Mucosa of rectum (tissue), 2 donors: Measurements from ENCODE around the gene PHLDA2.
"Not testable (repeated sequence)": the region's sequence is repeated elsewhere in the genome, so short reads cannot be mapped to it uniquely, and the experiment has no call there.

Experiments used
- H3K27ac ChIP-seq, 2 donors: one replicate each; pipeline ENCODE4 v1.7.0; 2013; ENCODE audit warnings: inconsistent platforms in 2 of 2, low read depth in 2 of 2, low read length in 2 of 2
- H3K27me3 ChIP-seq, 2 donors: one replicate each; pipeline ENCODE4 v1.7.0; 2013; ENCODE audit warnings: low read length in 2 of 2; ENCODE audit not compliant: control insufficient read depth in 2 of 2, insufficient read depth in 2 of 2
- H3K36me3 ChIP-seq, 2 donors: one replicate each; pipeline ENCODE4 v1.7.0; 2013; ENCODE audit warnings: low read length in 2 of 2; ENCODE audit not compliant: control insufficient read depth in 2 of 2, insufficient read depth in 2 of 2
- H3K4me1 ChIP-seq, 2 donors: one replicate each; pipeline ENCODE4 v1.7.0; 2013; ENCODE audit warnings: low read length in 2 of 2, mild to moderate bottlenecking in 1 of 2; ENCODE audit not compliant: control insufficient read depth in 2 of 2, insufficient read depth in 2 of 2
- H3K4me3 ChIP-seq, 2 donors: one replicate each; pipeline ENCODE4 v1.7.0; 2013; ENCODE audit warnings: low read length in 2 of 2
- H3K9ac ChIP-seq, 2 donors: one replicate each; pipeline ENCODE4 v1.7.0; 2013; ENCODE audit warnings: low read length in 2 of 2, low read depth in 1 of 2, mild to moderate bottlenecking in 1 of 2
- H3K9me3 ChIP-seq, 2 donors: one replicate each; pipeline ENCODE4 v1.7.0; 2013; ENCODE audit warnings: low read length in 2 of 2; ENCODE audit not compliant: control insufficient read depth in 2 of 2
- donor health status: healthy.
- donor health status: Normal muscosa, but diverticular disease.

PHLDA2 gene

DNA sequence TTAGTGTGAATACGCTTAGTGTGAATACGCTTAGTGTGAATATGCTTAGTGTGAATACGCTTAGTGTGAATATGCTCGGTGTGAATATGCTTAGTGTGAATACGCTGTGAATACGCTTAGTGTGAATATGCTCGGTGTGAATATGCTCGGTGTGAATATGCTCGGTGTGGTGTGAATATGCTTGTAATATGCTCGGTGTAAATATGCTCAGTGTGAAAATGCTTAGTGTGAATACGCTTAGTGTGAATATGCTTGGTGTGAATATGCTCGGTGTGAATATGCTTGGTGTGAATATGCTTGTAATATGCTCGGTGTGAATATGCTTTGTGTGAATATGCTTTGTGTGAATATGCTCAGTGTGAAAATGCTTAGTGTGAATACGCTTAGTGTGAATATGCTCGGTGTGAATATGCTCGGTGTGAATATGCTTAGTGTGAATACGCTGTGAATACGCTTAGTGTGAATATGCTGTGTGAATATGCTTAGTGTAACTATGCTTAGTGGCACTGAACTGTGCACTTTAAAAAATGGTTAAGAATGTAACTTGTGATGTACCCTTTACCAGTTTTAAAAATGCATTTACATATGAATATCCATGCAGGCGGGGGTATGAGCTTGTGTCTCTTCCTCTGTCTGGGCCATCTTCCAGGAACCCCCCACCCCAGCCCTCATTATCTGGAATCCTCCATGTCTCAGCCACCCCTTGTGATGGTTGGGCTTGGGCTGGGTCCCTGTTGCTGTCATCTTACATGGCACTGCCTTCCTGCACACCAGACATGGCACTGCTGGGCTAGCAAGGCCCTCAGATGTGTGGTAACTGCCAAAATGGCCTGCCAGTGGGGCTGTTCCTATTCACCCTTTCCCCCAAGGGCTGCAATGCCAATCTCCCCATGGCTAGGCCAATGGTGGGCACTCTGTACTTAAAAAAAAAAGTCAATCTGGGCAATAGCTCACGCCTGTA, 9.5 kb upstream of the PHLDA2 start:
- not testable (repeated sequence) for H3K27ac ChIP-seq, H3K27me3 ChIP-seq, H3K36me3 ChIP-seq, H3K9ac ChIP-seq, H3K4me3 ChIP-seq, H3K9me3 ChIP-seq
- H3K4me1 ChIP-seq: peaks cover 26 to 27% of the 10 kb centered on the region in 2 donors

- H3K27ac ChIP-seq, H3K9me3 ChIP-seq, H3K27me3 ChIP-seq, H3K4me3 ChIP-seq, H3K9ac ChIP-seq, H3K36me3 ChIP-seq: not testable (repeated sequence)
- peaks cover 18 to 31% of the 10 kb centered on the region in 2 donors for H3K4me1 ChIP-seq
Observed at GRCh38 chr11:2937641-2938457, 8.6 kb upstream of the PHLDA2 start.

DNA sequence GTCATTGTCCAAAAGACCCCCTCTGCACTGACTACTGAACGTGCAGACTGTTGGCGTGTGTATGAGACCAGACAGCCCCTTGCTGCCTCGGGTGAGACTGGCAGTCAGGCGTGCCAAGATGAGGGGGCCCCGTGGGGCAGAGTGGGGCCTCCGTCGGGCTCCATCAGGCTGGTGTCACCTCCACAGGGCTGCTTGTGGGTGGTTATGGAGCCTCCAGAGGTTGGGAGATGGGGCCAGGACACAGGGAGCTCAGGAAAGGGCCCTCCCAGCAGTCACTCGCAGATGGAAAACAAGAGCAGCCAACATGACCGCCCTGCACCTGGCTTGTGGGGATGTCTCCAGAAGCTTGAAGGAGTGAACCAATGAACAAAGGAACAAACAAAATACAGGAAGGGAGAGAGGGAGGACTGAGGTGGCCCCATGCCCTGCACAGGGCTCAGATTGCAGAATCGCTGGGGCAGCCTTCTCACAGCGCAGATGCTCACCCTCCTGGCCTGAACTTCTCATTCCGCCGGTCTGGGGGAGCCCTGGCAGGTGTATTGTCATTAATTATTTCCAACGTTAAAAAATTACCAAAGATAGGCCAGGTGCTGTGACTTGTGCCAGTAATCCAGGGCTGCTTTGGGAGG, 5.5 kb upstream of the PHLDA2 start:
- peaks cover 9 to 20% of the 10 kb centered on the region in 2 donors for H3K4me1 ChIP-seq

GRCh38 chr11:2934021-2934550, 4.9 kb upstream of the PHLDA2 start:
- Histone ChIP-seq H3K27me3 (no peaks in the 10 kb centered on the region), H3K9ac (no peak overlapping the region), H3K4me1 (peaks cover 9 to 21% of the 10 kb centered on the region in 2 donors), H3K27ac (no peak overlapping the region), H3K9me3 (peaks cover 6% of the 10 kb centered on the region in 2 donors), H3K36me3 (no peaks in the 10 kb centered on the region), H3K4me3 (no peak overlapping the region)

More for the DNA sequence above, 5.5 kb upstream of the PHLDA2 start:
- Histone ChIP-seq H3K36me3 (no peaks in the 10 kb centered on the region), H3K9me3 (peaks cover 6% of the 10 kb centered on the region in 2 donors), H3K27ac (no peak overlapping the region), H3K9ac (no peak overlapping the region), H3K4me3 (no peak overlapping the region), H3K27me3 (no peaks in the 10 kb centered on the region)

GRCh38 chr11:2933375-2934020, 4.3 kb upstream of the PHLDA2 start:
- H3K9ac ChIP-seq: peak overlapping the region in 1 of 2 donors; percentile 44
- H3K4me1 ChIP-seq: peaks cover 13 to 21% of the 10 kb centered on the region in 2 donors
- H3K9me3 ChIP-seq: peaks cover 4 to 6% of the 10 kb centered on the region in 2 donors
- no peak overlapping the region for H3K27ac ChIP-seq
- H3K27me3 ChIP-seq: no peaks in the 10 kb centered on the region
- H3K4me3 ChIP-seq: no peak overlapping the region
- H3K36me3 ChIP-seq: no peaks in the 10 kb centered on the region

- peaks cover 4 to 5% of the 10 kb centered on the region in 2 donors for H3K9me3 ChIP-seq
- peaks cover 0 to 2% of the 10 kb centered on the region in 2 donors for H3K27me3 ChIP-seq
- H3K36me3 ChIP-seq: no peaks in the 10 kb centered on the region
- peak overlapping the region in 1 of 2 donors; percentile 44 for H3K9ac ChIP-seq
- no peak overlapping the region for H3K4me3 ChIP-seq
- peaks cover 15 to 26% of the 10 kb centered on the region in 2 donors for H3K4me1 ChIP-seq
- no peak overlapping the region for H3K27ac ChIP-seq
Observed at GRCh38 chr11:2932850-2933251, 3.6 kb upstream of the PHLDA2 start.

DNA sequence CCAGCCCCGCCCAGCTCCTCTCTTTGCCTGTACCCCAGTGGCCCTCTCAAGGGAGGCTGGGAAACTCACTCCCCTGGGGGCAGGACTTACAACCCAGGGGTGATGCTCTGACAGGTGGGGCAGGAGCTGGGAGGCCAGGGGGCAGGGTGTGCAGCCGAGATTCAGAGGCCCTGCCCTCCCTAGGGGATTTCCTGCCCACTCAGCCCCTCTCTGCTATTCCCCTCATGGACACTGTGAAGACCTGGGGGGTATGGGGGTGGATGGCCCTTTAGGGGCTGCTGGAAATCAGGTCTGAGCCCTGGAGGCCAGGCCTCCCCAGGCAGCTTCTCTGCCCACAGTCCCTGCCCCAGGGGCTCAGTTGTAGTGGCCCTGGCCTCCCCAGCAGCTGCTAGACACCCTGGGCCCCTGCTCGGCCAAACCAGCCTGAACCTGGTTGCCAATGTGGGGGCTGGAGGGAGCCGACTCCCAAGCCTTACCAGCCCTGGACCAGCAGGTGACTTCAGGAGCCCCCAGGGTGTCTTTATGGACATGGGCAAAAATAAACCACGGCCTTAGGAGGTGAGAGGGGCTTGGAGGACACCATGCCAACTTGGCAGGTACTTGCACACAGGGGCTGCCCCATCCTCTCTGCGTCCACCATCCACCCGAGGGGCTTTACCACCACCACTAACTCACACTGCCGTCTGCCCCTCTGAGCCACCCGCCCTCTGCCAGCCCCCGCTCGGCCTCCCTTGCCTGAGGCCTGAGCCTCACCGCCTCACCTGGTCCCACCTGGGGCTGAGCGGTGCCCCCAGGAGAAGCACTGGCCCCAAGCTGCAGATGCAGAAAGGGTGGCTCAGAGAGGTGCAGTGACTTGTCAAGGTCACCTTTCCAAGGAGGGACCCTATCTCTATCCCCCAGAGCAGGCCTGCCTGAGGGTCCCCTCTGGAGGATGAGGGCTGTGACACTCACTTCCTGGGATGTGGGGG, 2.8 kb upstream of the PHLDA2 start:
- Histone ChIP-seq H3K9ac (no peak overlapping the region), H3K9me3 (no peaks in the 10 kb centered on the region), H3K36me3 (no peaks in the 10 kb centered on the region), H3K4me1 (peaks cover 21 to 33% of the 10 kb centered on the region in 2 donors), H3K27ac (no peak overlapping the region), H3K4me3 (no peak overlapping the region), H3K27me3 (peaks cover 0 to 2% of the 10 kb centered on the region in 2 donors)

GRCh38 chr11:2931420-2931746, 2.2 kb upstream of the PHLDA2 start:
- H3K36me3 ChIP-seq: no peaks in the 10 kb centered on the region
- no peak overlapping the region for H3K4me3 ChIP-seq
- H3K27me3 ChIP-seq: peaks cover 0 to 2% of the 10 kb centered on the region in 2 donors
- no peak overlapping the region for H3K9ac ChIP-seq
- no peaks in the 10 kb centered on the region for H3K9me3 ChIP-seq
- H3K27ac ChIP-seq: no peak overlapping the region
- H3K4me1 ChIP-seq: peaks cover 21 to 35% of the 10 kb centered on the region in 2 donors
